ENCODE results near the gene PORCN.

The PORCN gene

DNA sequence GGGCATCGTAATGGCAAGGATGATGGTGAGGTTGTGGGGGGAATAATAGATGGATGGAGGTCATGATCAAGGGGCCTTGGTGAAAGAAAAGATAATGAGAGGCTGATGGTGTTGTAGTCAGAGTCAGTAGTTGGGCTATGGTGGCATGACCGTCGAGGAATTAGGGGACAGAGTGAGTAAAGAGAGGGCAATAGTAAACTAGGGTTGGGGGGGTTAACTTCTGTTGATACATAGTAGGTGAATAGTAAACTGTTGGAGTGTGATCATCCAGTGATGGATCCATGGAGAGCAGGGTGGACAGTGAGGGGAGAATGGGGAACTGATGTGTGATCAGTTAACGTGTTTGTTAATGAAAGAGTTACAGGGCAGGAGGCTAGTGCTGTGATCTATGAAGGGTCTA lies 31.9 kb upstream of the PORCN start:
- DNase-seq (ENCODE audit: low read depth, low spot score), result no peak

DNA sequence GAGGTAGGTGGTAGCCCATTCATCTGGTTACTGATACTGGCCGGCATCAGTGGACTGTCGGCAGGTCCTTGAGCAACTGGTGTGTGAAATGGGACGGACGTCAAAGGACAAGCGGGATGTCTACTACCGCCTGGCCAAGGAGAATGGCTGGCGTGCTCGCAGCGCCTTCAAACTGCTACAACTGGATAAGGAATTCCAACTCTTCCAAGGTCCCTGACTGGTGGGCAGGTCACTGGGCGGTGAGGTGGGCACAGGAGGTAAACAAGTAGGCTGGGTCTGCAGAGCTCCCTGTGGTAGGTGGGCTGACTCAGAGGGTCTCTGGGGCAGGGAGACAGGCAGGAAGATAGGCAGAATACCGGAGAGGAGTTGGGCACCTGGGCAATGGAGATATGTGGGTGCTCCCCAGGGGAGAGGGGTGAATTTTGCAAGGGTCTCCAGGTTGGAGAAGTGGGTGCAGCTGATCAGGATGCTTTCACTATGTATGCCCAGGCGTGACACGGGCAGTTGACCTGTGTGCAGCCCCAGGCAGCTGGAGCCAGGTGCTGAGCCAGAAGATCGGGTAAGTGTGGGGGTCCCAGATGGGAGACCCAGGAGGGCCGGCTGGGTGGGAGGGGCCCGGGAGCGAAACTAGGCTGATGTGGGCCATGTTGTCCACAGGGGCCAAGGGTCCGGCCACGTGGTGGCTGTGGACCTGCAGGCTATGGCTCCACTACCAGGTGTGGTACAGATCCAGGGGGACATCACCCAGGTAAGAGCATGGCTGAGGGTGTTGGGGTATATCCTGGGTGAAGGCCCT lies 30.6 kb upstream of the PORCN start:
- DNase-seq (ENCODE audit: low read depth, low spot score), result no peak

DNA sequence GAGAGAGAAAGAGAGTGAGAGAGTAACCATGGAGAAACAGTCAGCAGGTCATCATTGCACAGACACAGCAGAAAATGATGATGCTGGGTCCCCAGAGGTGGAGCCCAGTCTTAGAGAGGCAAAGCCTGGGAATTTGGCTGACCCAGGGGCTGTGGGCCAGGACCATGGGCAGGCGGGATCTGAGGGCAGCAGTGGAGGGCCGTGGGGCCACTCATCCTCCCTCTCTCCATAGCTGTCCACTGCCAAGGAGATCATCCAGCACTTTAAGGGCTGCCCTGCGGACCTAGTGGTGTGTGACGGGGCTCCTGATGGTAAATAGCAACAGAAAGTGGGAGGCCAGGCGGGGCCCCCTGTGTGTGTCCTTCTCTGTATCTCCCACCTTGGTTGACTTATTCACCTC lies 30.0 kb upstream of the PORCN start:
- no peak for DNase-seq (ENCODE audit: low read depth, low spot score)

DNA sequence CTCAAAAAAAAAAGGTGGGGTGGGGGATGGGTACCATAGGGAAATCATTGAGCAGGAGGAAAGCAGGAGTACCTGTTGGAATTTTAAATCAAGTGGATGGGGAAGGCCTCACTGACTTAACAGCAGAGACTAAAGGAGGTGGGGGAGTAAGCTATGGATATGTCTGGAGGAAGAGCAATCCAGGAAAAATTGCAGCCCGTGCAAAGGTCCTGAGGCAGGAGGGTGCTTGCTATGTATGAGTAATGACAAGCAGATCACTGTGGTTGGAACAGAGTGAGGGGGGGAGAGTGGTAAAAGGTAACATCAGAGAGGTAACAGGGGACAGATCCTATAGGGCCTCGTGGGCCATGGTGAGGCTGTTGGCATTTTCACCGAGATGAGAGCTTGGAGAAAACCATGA lies 28.6 kb upstream of the PORCN start:
- no peak for DNase-seq (ENCODE audit: low read depth, low spot score)

DNA sequence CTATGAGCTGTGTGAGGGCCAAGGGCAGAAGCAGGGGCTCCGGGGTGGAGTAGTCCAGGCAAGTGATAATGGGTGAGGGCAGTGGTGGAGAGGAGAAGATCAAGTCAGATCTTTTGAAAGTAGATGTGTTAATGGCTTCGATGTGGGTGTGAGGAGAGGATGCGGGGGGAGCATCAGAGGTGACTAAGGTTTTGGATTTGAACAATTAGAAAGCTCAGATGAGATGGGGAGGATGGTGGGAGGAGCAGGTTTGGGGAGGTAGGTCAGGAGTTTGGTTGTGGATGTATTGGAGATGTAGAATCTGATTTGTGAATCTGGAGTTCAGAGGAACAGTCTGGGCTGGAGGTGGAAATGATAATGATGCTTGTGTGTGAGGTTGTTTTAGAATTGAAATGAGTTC lies 28.2 kb upstream of the PORCN start:
- DNase-seq (ENCODE audit: low read depth, low spot score), result no peak

DNA sequence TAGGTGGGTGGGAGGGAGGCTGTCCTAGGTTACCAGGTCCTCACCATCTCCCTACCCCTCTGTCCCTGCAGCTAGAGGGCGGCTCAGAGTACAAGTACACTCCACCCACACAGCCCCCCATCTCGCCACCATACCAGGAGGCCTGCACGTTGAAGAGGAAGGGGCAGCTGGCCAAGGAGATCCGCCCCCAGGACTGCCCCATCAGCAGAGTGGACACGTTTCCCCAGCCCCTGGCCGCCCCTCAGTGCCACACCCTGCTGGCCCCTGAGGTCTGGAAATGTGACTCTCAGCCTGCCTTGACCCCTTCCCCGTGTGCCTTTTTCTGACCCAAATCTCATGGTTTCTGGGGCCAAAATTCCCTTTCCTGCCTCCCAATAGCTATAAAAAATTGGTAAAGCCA lies 26.3 kb upstream of the PORCN start:
- no peak for DNase-seq (ENCODE audit: low read depth, low spot score)

DNA sequence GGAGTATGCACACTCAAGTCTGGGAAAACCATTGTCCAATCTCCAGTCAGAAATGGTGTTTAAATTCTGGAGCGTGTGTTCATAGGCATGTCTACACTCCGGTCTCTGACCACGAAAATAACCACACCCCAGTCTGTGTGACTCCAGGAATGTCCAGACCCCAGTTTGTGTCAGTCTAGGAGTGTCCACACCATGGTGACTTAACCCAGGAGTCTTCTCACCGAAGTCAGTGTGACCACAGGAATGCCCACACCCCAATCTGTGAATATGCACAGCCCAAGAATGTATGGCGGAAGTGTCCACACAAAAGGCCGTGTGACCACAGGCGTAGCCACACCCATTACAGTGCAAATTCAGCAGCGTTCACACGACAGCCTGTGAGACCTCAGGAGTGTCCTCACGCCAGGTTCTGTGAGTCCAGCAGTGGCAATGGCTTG lies 21.4 kb upstream of the PORCN start:
- DNase-seq (ENCODE audit: low read depth, low spot score), result no peak

DNA sequence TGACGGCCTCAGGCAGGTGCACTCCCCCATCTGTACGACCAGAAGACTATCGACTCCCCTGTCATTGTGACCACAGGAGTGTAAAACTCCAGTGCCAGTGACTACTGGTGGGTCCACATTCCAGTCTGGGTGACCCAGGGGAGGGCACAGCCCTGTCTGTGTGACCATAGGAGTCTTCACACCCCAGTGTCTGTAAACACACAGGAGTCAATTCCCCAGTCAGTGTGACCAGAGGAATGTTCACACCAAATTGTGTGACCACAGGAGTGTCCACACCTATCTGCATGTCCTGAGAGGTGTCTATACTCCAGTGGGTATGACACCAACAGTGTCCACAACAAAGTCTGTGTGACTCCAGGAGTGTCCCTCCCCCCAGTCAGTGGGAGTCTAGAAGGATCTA lies 20.8 kb upstream of the PORCN start:
- DNase-seq (ENCODE audit: low read depth, low spot score), result no peak

DNA sequence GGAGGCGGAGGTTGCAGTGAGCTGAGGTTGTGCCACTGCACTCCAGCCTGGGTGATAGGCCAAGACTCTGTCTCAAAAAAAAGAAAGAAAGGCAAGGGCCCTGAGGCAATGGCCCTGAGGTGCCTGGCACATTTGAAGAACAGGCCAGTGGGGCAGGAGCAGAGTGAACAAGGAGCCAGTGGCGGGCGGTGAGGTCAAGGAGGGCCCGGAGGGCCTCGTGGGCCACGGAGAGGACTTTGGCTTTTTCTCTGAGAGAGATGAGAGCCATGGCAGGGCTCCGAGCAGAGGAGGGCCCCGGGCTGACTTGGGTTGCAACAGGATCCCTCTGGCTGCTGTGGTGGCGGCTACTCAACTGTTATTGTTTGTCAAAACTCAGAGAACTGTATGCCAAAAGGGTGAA lies 19.5 kb upstream of the PORCN start:
- no peak for DNase-seq (ENCODE audit: low read depth, low spot score)

DNA sequence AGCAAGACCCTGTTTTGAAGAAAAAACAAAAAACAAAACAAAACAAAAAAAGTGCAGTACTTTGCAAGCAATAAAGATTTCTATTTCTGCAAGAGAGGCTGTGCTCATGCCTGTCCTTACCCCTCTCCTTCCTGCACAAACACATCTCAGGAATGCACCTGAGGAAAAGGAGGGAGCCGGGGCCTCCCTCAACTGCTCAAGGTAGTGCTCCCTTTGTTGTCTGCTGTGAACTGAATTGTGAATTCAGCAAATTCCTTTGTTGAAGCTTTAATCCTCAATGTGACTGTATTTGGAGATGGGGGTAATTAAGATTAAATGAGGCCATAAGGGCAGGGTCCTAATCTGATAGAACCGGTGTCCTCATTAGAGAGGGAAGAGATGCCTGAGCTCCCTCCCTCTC lies 18.9 kb upstream of the PORCN start:
- no peak for DNase-seq (ENCODE audit: low read depth, low spot score)

DNA sequence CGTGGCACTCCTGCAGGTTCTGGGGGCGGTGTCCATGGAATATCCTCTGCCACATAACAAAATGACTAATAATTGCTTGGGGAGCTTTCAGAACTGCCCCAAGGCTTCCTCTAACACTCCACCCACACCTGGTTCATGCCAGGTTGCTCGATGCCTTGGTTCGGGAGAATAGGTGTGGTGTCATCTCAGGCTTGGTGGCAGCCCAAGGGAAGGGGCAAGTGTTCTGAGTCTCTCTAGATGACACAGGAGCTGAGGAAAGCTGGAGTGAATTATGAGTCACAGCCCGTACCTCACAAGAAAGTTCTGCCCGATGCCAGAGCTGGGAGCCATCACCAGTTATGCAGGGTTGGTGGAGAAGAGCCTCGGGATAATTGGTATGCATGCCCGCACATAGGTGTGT lies 18.1 kb upstream of the PORCN start:
- DNase-seq (ENCODE audit: low read depth, low spot score), result no peak

DNA sequence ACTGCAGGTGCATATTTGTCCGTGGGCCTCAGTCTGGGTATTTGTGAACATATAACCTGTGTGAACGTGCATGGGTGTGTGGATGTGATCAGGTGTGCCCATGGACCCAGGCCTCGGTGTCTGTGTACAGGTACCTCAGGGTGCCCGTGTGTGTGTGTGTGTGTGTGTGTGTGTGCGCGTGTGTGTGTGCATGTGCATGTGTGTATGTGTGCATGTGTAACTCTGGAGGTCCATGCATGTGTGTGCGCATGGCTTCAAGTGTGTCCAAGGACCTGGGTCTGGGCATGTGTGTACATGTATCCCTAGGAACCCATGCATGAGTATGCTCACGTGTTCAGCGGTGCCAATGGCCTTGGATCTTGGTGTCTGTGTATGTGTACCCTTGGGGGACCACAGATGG lies 17.0 kb upstream of the PORCN start:
- no peak for DNase-seq (ENCODE audit: low read depth, low spot score)

DNA sequence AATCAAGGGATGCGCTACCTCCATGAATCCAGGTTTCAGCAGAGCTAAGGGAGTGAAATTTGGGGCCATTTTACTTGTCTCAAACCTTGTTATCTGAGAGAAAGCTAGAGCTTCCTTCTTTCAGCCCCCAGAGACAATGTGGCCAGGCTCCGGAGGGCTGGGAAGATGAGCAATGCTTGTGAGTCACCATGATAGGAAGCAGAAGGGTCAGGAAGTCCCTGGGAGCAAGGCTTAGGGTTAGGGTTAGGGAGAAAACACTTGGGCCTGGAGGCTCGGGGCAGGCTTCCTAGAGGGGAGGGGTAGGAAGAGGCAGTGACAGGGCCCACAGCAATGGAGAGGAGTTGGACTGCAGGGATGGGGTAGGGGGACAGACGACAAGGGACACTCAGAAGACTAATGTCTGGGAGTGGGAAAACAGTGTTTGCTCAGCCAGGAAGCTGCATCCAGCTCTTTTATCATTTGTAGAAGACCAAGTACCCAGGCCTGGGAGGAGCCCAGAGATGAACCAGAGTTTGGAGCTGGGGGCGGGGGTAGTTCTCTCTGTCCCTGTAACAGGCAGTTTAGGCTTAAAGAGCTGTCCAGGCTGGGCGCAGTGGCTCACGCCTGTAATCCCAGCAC lies 16.4 kb upstream of the PORCN start:
- no peak for DNase-seq (ENCODE audit: low read depth, low spot score)

DNA sequence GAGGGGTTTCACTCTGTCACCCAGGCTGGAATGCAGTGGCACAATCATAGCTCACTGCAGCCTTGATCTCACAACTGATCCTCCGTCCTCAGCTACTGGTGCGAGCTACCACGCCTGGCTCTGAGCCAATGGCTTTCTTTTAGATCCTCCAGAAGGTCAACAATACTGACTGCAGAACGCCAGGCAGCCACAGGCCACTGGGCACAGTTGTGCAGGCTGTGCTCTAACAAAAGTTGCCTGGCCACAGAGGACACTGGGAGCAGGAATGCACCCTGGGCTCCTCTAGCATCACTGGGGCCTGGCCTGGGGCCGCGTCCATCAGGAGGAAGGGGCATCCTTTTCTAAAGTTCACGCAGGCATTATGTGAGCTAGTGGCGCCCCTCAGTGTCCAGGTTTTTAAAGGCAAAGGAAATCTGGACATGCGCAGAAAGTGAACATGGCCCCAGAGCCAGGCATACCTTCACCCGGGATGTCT lies 14.9 kb upstream of the PORCN start:
- no peak for DNase-seq (ENCODE audit: low read depth, low spot score)

DNA sequence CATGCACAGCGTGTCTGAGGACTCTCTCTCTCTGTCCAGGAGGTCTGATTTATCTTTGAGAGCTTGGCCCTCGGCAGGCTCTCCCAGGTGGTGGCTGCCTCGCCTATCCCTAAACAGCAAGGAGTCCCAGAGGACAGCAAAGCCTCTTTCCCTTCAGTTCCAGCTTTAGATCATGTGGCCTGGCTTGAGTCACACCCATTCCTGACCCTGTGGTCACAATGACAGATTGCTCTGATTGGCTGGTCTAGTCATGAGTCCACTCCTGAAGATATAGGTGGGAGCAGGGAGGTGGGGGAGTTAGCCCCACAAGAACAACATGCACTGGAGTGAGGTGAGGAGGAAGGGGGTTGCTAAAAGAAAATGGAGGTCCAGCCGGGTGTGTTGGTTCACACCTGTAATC lies 12.1 kb upstream of the PORCN start:
- DNase-seq (ENCODE audit: low read depth, low spot score), result no peak

DNA sequence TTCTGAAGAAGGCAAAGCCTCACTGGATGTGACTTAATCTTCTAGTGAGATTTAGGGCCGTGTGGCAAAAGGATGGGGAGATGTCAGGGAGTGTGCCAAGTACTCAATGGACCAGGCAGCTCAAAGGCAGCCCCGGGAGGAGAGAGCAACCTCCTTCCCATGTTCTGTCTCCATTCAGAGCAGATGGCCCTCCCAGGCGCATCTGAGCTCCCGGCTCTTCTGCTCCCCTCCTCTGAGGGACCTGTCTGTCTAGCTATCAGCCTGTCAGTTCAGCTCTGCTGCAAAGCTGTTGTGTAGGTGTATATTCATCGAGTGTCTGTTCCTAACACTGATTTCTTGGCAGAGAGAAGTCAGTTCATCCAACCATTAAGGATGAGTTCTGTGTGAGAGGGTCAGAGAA lies 10.9 kb upstream of the PORCN start:
- no peak for DNase-seq (ENCODE audit: low read depth, low spot score)

DNA sequence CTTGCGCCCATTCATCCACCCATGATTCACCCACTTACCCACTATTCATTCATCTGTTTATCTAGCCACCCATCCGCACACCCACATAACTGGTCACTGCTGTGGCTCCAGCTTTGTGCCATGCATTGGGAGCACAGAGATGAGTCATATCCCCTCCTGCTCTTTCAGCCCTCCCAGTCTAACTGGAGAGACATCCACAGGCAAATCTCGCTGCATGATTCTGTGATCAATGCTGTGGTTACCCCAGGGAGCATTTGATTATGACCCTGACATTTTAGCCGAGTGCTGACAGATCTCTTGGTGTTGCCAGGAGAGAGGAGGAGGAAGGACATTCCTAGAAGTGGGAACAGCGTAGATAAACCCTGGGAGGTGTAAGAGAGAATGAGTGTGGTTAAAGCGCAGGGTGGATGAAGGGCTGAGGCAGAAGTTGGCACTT lies 10.4 kb upstream of the PORCN start:
- no peak for DNase-seq (ENCODE audit: low read depth, low spot score)

DNA sequence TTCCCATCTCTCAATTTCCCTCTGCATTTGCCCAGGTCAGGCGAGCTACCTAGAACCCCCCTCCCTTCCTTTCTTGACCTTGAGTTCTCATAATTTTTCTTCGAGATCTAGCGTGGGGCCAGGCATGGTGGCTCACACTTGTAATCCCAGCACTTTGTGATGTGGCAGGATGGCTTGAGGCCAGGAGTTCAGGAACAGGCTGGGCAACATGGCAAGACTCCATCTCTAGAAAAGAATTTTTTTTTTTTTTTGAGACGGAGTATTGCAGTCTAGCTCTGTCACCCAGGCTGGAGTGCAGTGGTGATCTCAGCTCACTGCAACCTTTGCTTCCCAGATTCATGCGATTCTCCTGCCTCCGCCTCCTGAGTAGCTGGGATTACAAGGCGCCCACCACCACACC lies 4.5 kb upstream of the PORCN start:
- no peak for DNase-seq (ENCODE audit: low read depth, low spot score)

DNA sequence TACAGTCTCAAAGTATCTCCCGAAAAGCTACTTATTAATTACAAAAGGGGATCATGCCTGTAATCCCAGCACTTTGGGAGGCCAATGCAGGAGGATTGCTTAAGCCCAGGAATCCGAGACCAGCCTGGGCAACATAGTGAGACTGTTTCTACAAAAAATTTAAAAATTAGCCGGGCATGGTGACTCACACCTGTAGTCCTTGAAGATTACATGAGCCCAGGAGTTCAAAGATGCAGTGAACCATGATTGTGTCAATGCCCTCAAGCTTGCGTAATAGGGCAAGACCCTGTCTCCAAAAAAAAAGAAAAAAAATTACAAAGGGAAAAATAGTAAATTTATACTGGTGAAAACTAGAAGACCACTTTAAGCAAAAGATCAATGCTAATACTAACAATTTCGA lies 3.3 kb upstream of the PORCN start:
- DNase-seq (ENCODE audit: low read depth, low spot score), result no peak

DNA sequence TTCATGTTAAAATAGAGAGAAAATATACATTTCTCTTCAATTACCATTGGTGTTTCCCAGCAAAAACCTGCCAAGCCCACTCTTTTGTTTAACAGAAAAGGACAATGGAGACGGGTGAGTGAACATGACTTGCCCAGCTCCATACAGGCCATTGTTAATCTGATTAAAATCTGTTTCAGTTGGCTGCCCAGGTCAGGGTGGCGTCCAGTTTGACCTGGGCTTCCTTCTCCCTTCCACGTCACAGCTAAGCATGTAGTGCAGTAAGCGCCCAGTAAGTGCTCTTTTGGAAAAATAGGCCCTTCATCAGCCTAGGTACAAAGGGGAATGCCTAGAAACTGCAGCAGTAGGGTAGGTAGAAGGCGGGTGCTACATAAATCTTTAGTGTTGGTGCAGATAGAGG lies 1.5 kb upstream of the PORCN start:
- no peak for DNase-seq (ENCODE audit: low read depth, low spot score)

DNA sequence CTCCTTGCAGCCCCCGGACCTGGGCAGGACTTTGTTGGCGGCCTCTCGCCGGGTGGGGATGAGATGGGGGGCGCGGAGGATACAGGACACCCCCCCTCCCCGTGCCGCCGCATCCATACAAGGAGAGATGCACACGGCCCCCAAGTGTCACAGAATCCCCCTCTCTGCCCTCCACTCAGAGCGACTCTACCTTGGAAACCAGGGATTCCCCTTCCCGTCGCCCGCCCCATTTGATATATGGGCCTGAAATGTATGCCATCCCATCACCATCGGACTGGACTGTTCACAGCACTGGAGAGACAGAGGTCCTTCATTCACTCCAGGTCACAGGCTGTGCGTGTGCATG lies 426 bp downstream of the PORCN start:
- DNase-seq (ENCODE audit: low read depth, low spot score), result no peak

DNA sequence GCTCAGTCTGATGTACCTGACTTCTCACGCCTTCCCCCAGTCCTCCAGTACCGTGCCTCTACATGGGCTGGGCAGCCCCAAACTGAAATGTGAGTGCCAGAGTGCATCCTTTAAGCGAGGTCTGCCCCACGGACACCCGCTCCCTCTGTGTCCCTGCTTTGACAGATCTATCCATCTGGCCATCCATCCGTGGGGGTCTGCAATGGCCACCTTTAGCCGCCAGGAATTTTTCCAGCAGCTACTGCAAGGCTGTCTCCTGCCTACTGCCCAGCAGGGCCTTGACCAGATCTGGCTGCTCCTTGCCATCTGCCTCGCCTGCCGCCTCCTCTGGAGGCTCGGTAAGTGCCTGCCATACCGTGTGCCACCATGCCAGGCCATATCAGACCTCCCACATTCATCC lies 827 bp downstream of the PORCN start:
- DNase-seq (ENCODE audit: low read depth, low spot score), result no peak

DNA sequence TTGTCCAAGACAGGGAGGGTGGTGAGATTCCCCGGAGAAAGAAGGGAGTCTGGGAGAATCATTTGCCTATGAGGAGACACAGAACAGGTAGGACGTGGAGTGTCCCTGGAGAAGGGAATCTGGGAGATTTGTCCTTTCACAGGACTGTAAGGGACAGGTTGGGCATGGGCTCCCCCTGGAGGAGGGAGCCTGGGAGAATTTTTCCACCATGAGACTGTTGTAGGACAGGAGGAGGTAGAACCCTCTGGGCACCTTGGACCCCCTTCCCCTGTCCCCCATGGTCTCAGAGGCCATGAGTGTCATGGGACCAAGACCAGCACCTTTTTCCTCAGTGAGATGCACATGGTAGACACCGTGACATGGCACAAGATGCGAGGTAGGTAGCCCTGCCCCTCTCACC lies 2.8 kb downstream of the PORCN start:
- no peak for DNase-seq (ENCODE audit: low read depth, low spot score)
